ENCODE results near the gene CLASP1.

GRCh38 chr2:121454549-121455090 lies 194.6 kb downstream of the CLASP1 start:
- TF ChIP-seq CTCF (IDR thresholded peaks at IDR 0.05) (no peak), POLR2A (IDR thresholded peaks at IDR 0.05) (no peak), POLR2AphosphoS5 (IDR thresholded peaks at IDR 0.05) (no peak)
